Stimulated activated CD8-positive, alpha-beta memory T cell treated with anti-CD3 and anti-CD28 coated beads, Interleukin-15, amount 100 ng/mL, for 48 hours (primary cell): ENCODE data around the gene PRAC1.

Experiments used
- DNase-seq, 2 donors: peaks; one replicate each; pipeline ENCODE4 v3.0.0-alpha.2; 2020; ENCODE audit warnings: low read depth in 2 of 2

PRAC1 gene

GRCh38 chr17:48747445-48748363 lies 25.4 kb upstream of the PRAC1 start:
- DNase-seq: no peak

DNA sequence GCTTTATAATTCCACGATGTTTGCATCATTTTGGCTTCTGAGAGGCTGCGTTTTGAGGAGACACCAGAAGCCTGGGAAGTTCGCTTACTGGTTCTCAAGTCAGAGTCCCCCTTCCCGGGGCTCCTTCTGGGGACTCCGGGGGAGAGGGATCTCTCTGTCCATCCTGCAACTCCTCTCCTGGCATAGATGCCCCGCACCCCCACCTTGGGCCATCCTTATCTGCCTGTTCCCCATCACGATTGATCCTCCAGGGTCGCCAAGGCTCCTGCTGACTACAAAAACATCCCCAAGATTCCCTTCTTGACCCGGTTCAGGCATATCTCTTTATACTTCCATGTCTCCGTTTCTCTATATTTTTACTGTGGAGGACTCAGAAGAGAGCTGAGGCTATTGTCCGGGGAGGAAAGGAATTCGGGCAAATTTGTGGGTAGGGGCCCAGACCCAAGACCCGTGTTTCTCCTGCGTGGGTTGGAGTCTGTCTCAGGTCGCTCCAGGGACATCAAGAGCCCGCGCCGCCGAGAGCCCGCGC lies 24.7 kb upstream of the PRAC1 start:
- no peak for DNase-seq

DNA sequence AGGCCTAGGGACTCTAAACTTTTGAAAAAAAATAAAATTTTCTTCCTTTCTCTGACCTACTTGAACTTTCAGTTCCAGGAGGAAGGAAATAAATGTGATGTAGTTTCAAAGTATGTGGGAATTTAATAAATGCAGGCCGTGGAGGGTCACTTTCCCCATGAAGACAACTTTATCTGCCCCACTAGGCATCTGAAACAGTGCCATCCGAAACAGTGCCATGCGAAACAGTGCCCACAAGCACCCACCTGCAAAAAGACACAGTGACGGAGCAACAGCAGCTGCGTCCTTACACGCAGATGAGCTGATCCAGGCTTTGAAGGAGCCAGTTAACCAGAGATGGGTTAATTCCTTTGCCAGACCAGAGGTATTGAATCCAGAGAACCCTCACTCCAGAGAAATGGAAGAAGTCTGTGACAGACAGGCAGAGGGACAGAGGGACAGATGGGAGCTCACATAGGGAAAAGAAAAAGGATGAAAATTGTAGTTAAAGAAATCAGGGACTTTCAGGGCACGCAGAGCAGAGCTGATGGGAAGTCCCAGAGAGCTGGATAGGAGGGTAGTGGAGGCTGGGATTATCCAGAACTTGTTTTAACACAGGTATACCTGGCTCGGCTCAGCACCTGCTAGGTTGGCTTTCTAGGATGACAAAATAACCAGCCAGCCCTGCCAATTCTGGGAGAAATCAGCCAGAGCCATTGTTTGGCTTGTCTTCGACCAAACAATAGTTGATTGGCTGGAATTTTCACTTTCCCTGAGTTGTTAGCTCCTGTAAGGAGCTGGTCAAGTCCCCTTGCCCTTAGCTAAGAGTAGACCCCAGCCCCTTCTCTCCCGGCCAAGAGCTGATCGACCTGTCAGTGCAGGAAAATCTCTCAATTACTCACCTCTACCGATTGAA lies 23.3 kb upstream of the PRAC1 start:
- DNase-seq: no peak

- no peak for DNase-seq
Measured at GRCh38 chr17:48740537-48740936, 18.2 kb upstream of the PRAC1 start.

GRCh38 chr17:48738803-48739526 lies 16.6 kb upstream of the PRAC1 start:
- no peak for DNase-seq

GRCh38 chr17:48738424-48738802 lies 16.1 kb upstream of the PRAC1 start:
- DNase-seq: no peak

DNA sequence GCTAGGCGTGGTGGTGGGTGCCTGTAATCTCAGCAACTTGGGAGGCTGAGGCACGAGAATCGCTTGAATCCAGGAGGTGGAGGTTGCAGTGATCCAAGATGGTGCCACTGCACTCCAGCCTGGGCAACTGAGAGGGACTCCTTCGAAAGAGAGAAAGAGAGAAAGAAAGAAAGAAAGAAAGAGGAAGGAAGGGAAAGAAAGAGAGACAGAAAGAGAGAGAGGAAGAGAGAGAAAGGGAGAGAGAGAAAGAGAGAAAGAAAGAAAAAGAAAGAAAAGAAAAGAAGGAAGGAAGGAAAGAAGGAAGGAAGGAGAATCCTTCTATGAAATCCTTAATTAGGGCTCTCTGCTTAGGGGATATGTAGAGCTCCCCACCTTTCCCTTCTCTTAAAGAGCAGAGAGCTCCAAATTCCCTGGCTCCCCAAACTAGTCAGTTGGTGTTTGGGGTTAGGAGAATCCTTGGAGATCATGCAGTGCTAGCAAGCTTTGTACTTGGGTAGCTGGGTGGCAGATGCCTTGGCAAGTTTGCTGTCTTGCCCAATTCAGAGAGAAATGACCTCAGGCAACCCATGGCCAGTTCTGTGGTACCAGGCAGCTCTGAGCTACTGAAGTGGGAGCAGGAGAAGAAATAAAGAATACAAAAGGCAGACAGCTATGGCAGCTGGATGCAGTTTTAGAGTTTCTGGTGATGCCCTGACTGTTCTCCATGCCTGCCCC lies 15.2 kb upstream of the PRAC1 start:
- no peak for DNase-seq

- DNase-seq: no peak
Measured at GRCh38 chr17:48735062-48735351, 12.7 kb upstream of the PRAC1 start.

DNA sequence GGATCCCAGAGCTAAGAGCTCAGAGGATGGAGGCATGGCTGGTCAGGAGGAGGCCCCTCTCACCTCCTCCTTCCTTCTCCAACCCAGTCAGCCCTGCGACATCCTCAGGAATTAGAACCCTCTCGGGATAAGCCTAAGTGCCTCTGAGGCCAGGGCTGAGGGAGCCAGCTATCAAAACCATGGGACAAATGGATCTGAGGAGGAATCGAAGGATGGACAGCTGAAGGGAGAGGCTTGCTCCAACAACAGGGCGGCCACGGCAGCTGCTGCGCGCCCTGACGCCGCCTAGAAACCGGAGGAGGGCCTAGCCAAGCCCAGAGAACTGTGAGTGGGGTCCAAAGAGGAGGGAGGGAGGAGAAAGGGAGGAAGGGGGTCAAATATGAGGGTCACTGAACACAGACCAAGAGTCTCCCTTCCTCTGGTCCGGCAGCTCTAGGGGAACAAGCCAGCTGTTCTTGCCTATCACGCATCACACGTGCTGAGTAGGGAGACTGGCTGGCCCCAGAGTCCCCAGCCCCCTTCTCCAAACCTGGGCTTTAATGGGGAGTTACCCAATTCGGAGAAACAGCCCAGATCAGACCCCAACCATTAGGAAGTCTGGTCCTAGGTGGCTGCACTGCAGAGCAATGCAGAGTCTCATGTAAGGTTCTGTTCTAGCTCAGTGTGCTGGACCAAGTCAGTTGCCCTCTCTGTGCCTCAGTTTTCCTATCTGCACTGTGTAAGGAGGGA lies 12.2 kb upstream of the PRAC1 start:
- DNase-seq: no peak

- no peak for DNase-seq
Measured at GRCh38 chr17:48733632-48734328, 11.5 kb upstream of the PRAC1 start.

- DNase-seq: no peak
Measured at GRCh38 chr17:48732688-48733629, 10.6 kb upstream of the PRAC1 start.

GRCh38 chr17:48731355-48731754 lies 9.0 kb upstream of the PRAC1 start:
- no peak for DNase-seq

DNA sequence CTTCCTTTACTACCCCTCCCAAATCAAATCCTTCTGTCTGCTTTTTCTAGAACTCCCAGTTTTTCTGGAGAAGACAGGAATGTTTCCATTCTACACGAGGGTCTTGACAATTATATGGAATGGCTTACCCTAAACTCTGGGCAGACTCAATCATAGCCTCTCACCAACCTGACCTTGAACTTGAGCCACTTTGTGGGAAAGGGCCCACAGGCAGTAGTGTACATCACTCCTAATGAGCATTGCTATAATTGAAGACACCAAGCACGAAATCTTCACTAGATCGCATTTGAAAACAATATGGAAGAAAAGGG lies 7.9 kb upstream of the PRAC1 start:
- DNase-seq: no peak

DNA sequence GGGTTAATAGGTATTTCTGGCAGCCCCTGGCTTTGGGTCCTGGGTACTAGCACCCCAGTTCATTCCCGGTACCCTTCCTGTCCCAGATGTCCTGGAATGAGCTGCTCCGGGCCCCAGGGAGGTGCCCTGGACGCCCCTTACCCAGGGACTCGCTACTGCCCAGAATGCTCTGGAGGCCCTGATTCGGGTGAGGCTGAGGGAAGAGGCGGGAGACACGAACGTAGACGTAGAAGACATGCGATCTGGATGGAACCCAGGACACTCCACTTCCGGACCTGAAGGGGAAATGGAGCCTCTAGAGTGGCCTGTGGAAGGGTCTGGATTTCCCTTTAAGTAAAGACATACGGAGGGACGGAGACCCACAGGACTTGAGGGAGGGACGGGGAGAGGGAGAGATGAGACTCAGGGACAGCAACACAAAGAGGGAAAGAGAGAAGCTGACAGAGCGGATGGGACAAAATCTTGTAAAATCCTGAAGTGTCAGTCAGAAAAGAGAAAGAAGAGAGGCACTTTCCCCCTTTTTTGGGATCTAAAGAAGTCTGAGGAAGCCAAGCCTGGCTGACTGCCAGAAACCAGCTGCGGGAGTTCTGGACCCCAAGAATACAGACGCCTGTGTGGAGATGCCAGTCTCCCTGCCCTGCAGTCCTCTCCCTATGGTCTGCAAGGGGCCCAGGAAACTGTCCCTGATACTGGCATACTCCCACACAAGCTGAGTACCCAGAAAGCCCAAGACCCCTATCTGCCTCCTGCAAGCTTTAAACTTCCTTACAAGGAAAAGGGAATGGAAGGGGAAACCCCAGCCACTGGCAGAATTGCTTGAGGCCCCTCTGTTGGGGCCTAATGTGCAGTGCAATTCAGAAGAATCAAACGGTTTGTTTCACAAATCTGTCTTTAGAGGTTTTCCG lies 7.3 kb upstream of the PRAC1 start:
- no peak for DNase-seq

DNA sequence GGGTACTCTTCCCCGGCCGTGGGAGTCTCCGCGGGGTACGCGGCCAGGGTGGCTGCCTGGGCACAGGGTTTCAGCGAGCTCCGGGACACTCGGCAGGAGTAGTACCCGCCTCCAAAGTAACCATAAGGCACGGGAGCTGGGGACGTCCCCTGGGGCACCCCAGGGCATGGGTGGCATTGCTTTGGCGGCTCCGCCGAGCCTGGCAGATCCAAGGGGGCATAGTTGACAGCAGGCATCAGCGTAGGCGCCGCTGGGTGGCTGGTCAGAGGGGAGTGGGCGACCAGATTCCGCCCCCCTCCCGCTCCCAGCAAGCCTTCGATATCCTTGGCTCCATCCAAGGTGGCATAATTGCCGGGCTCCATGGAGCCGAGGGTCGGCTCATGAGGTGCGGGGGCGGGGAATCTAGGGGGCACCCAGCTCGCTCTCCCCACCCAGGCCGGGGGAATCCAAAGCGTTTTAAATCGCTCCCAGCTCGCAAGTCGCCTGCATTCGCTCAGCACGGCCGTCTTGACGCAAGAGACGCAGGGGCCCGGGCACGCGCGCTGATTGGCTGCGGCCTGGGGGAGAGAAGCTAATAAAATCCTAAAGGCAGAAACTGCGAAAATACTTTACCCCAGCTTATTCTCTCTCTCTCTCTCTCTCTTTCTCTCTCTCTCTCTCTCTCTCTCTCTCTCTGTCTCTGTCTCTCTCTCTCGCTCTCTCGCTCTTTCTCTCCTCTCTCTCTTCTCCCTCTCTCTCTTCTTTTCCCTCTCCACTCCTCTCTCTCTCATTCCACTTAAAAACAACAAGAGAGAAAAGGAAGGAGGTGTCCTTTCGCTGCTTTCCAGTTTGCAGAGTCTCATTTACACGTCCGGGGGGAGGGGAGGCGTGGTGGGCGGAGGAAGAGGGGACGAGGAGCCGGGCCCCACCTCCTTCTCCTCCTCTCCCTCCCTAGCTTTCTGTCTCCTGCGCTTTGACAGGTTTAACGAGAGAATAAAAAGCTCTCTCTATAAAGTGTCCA lies 6.2 kb upstream of the PRAC1 start, which contains the start of gene HOXB13:
Gene HOXB13, minus strand, starts transcription at position 519 of the 1,000 bp plus-strand sequence. Its CDS starts 157 bp downstream, at position 362.
- peak in 1 of 2 donors; percentile 19 for DNase-seq

GRCh38 chr17:48727415-48728175 lies 5.3 kb upstream of the PRAC1 start:
- DNase-seq: no peak
